Stimulated activated CD8-positive, alpha-beta memory T cell treated with anti-CD3 and anti-CD28 coated beads, Interleukin-7, amount 100 ng/mL, for 24 hours (primary cell): Measurements from ENCODE around the gene MCM7.
"Not testable (repeated sequence)": the region's sequence is repeated elsewhere in the genome, so short reads cannot be mapped to it uniquely, and the experiment has no call there.

Experiments
- DNase-seq: peaks from one replicate; pipeline ENCODE4 v3.0.0-alpha.2; 2020; ENCODE audit warnings: low read depth

Gene MCM7

DNA sequence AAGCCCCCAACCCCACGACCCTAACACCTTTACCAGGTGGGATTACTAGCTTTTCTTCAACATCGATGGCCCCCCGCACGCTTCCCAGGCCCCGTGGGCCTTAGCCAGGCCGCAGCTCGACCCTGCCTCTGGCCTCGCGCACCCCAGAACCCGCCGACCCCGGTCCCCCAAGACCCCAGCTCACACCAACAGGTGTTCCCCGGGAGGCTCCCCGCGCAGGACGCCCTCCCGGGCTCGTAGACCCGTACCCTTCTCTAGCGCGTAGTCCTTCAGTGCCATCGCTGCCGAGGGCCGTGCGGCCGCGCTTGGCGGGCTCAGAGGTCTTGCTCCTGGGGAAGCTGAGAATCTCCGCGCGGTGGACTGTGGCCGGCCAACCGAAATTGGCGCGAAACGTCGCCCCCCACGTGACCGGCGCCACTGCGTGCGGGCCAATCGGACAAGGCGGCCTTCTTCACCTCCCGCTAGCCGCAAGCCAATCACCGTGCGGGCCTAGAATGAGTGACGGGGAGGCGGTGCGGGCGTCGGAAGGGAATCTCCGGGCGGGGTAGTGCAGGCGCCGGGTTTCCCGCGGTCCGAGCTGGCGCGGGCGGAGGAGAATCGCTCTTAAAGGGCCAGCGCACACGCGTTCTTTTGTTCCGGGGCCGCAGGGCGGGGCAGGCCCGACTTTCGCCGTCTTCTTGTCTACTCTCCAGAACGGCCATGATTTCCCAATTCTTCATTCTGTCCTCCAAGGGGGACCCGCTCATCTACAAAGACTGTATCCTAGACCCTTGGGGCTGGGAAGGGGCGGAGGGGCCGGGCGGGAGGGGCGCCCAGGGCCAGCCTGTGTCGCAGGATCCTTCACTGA lies at the start of gene MCM7, which contains the start of gene AP4M1:
Gene MCM7, minus strand, starts transcription at position 382 of the 847 bp plus-strand sequence. Its CDS starts 103 bp downstream, at position 279.
Gene AP4M1, plus strand, starts transcription at position 628 of the 847 bp plus-strand sequence. Its CDS starts 72 bp downstream, at position 700.
- peak; percentile 94 for DNase-seq

DNA sequence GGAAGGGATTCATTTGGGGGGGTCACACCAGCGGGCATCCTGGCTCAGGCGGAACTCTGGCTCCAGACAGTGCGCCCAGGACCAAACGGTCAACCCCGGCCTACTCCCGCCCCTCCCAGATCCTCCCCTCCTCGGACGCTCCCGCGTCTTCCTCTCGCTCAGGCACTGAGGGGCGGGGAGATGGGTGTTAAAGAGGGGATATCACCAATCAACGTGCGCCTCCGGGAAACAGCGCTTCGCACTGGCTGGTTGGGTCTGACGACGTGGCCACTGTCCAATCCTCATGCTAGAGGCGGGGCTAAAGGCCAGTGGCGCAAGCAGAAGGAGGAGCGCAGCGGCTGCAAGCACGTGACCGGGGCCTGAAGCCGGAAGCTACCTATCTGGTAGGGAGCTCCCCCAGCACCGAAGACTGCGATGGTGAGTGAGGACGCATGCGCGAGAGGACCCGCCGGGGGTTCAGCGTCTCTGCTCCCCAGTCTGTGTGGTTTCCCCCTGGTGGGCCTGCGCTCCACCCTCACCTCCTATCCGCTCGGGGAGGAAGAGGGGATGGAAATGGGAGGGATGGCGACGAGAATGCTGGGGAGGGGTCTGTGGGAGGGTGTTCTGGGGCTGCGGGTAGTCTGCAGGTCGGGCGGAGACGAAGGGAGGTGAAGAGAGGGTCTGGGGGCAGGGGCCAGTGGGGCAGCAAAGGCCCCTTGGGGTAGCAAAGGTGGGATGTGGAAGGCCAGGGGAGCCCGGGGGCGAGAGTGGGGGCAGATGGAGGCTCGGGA lies 47.5 kb upstream of the MCM7 start, which contains the start of gene LAMTOR4:
Gene LAMTOR4, plus strand, starts transcription at position 360 of the 770 bp plus-strand sequence. Its CDS starts 55 bp downstream, at position 415.
- peak; percentile 94 for DNase-seq

GRCh38 chr7:100148225-100148558 lies 47.0 kb upstream of the MCM7 start:
- DNase-seq, result no peak

DNA sequence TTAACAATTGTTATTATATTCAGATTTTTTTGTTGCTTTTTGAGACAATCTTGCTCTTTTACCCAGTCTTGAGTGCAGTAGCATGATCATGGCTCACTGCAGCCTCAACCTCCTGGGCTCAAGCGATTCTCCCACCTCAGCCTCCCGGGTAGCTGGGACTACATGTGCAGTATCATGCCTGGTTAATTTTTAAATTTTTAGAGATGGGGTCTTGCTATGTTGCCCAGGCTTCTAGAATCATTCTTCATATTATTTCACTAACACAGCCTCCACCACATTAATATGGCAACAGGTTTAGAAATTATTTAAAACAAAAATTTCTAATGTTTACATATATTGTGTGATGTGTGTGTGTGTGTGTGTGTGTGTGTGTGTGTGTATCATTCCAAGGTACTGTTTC lies 46.1 kb upstream of the MCM7 start:
- no peak for DNase-seq

DNA sequence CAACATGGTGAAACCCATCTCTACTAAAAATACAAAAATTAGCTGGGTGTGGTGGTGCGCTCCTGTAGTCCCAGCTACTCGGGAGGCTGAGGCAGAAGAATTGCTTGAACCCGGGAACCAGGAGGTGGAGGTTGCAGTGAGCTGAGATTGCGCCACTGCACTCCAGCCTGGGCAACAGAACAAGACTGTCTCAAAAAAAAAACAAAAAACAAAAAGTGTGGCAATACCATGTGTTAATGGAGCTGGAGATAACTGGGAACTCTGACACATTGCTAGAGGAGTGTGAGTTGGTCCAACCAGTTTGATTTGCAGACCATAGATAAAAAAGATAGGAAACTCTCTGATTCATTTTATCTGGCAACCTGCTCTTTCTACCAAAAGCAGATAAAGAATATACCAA lies 45.2 kb upstream of the MCM7 start:
- DNase-seq, result not testable (repeated sequence)

DNA sequence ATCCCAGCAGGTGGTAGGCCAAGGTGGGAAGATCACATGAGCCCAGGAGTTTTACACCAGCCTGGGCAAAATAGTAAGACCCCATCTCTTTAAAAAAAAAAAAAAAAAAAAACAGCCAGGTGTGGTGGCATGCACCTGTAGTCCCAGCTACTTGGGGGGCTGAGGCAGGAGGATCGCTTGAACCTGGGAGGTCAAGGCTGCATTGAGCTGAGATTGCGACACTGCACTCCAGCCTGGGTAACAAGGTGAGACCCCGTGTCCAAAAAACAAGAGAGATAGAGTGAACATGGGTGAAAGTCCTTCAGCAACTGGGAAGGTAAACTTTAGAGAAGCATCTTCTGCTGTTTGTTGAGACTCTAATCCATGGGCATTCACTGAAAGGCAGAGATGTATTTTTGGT lies 41.3 kb upstream of the MCM7 start:
- DNase-seq, result no peak

DNA sequence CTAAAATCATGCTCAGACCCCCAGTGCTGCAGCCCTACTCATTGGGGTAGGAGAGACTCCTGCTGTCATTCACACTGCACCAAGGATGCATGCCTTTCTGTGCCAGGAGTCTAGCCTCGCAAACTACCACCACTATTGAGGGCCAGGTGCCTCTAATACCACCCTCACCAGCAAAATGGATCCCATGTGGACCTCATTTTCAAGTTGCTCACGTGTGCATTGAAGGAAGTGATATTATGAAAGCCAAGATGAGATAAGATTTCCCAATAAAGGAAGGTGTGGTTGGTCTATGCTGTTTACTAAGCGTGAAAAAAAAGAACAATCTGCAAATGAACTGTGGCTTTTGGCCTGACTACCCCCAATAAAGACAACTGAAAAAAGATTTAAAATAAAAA lies 40.4 kb upstream of the MCM7 start:
- no peak for DNase-seq

GRCh38 chr7:100137851-100138760 lies 36.9 kb upstream of the MCM7 start:
- no peak for DNase-seq

GRCh38 chr7:100132697-100133151 lies 31.5 kb upstream of the MCM7 start:
- DNase-seq, result no peak

- no peak for DNase-seq
Measured at GRCh38 chr7:100132126-100132525, 30.9 kb upstream of the MCM7 start.

GRCh38 chr7:100130608-100131453 lies 29.6 kb upstream of the MCM7 start:
- DNase-seq, result peak; percentile 64

DNA sequence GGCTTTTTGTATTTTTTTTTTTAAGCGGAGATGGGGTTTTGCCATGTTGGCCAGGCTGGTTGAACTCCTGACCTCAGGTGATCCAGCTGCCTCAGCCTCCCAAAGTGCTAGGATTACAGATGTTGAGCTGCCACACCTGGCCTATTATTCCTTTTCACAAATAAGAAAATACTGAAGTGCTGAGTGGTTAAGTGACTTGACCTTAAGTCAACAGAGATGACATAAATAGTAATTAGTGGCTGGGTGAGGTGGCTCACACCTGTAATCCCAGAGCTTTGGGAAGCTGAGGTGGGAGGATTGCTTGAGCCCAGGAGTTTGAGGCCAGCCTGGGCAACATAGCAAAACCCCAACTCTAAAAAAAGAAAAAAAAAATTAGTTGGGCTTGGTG lies 29.0 kb upstream of the MCM7 start:
- DNase-seq, result not testable (repeated sequence)

DNA sequence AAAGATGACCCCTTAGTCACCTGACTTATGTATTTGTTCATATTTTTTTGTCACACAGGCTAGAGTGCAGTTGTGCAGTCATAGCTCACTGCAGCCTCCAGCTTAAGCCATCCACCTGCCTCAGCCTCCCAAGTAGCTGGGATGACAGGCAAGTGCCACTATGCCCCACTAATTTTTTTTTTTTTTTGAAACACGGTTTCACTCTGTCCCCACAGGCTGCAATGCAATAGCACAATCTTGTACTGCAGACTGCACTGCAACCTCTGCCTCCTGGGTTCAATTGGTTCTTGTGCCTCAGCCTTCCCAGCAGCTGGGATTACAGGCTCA lies 27.4 kb upstream of the MCM7 start:
- DNase-seq, result no peak

- DNase-seq, result no peak
Measured at GRCh38 chr7:100127866-100128636, 26.9 kb upstream of the MCM7 start.

DNA sequence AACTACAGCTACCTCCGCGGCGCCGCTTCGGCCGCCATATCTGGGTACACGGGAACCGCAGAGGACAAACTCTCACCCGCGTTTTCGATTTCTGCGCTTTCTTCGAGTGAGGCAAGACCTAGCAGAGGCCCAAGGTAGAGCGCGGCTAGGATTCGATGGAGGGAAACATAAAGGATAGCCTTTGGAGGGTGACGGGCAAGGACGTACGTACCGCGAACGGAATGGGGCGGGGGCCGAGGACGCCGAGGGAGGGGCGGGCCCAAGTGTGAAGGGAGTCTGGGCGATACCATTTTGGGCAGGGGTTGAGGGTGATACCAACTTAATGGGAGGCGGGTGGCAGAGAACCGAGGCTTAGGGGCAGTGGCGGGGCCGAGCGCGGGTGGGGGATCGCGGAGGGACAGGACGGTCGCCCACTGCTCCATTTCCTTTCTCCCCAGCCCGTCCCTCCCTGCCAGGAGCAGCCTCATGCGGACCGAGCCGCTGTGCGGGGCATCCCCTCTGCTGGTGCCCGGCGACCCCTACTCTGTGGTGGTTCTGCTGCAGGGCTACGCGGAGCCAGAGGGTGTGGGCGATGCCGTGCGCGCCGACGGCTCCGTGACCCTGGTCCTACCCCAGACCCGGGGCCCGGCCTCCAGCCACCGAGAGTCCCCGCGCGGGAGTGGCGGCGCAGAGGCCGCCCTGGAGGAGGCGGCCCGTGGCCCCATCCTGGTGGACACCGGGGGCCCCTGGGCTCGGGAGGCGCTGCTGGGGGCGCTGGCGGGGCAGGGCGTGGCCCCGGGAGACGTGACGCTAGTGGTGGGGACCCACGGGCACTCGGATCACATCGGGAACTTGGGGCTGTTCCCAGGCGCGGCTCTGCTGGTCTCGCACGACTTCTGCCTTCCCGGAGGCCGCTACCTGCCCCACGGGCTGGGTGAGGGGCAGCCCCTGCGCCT lies 26.0 kb upstream of the MCM7 start, which contains the start of gene MBLAC1:
Gene MBLAC1, plus strand, starts transcription at position 37 of the 935 bp plus-strand sequence. Its CDS starts 429 bp downstream, at position 466.
- DNase-seq, result peak; percentile 80

- no peak for DNase-seq
Measured at GRCh38 chr7:100126239-100126930, 25.2 kb upstream of the MCM7 start.

DNA sequence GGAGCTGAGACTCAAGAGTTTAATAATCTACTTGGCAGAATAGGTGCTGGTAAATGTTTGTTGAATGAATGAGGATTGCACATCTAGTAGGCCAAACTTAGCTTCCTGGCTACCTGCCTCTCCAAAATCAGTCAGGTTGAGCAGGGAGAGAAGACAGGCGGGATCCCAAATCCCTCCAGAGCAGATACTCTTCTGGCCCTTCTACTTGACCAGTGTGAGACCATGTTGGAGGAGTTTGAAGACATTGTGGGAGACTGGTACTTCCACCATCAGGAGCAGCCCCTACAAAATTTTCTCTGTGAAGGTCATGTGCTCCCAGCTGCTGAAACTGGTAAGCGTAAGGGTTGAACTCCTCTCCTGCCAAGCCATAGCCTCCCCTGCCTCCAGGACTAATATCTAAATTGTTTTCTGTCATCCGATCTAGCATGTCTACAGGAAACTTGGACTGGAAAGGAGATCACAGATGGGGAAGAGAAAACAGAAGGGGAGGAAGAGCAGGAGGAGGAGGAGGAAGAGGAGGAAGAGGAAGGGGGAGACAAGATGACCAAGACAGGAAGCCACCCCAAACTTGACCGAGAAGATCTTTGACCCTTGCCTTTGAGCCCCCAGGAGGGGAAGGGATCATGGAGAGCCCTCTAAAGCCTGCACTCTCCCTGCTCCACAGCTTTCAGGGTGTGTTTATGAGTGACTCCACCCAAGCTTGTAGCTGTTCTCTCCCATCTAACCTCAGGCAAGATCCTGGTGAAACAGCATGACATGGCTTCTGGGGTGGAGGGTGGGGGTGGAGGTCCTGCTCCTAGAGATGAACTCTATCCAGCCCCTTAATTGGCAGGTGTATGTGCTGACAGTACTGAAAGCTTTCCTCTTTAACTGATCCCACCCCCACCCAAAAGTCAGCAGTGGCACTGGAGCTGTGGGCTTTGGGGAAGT lies 23.4 kb upstream of the MCM7 start:
- DNase-seq, result no peak
